Parathyroid adenoma (tissue), 2 donors: Measurements from ENCODE around the gene TBC1D21.

Experiments used
- H2AFZ ChIP-seq: fragments of 300-600 bp; sonication (generic); one replicate; pipeline ENCODE4 v1.7.0; 2017; ENCODE audit warnings: antibody characterized with exemption, mild to moderate bottlenecking
- H3K27ac ChIP-seq: fragments of 300-600 bp; sonication (generic); one replicate; pipeline ENCODE4 v1.7.0; 2017
- H3K27me3 ChIP-seq: fragments of 300-600 bp; sonication (generic); one replicate; pipeline ENCODE4 v1.7.0; 2017; ENCODE audit warnings: low read length; ENCODE audit not compliant: control insufficient read depth, insufficient read depth
- H3K36me3 ChIP-seq: fragments of 300-600 bp; sonication (generic); one replicate; pipeline ENCODE4 v1.7.0; 2017; ENCODE audit warnings: low read length; ENCODE audit not compliant: control insufficient read depth, insufficient read depth
- H3K4me1 ChIP-seq: fragments of 300-600 bp; sonication (generic); one replicate; pipeline ENCODE4 v1.7.0; 2017; ENCODE audit warnings: control low read depth
- H3K4me2 ChIP-seq: fragments of 300-600 bp; sonication (generic); one replicate; pipeline ENCODE4 v1.7.0; 2017; ENCODE audit warnings: low read length
- H3K4me3 ChIP-seq: fragments of 300-600 bp; sonication (generic); one replicate; pipeline ENCODE4 v1.7.0; 2017; ENCODE audit warnings: low read depth, low read length
- H3K79me2 ChIP-seq: fragments of 300-600 bp; sonication (generic); one replicate; pipeline ENCODE4 v1.7.0; 2017; ENCODE audit warnings: control low read depth
- H3K9ac ChIP-seq: fragments of 300-600 bp; sonication (generic); one replicate; pipeline ENCODE4 v1.7.0; 2017; ENCODE audit warnings: mild to moderate bottlenecking
- H3K9me3 ChIP-seq: fragments of 300-600 bp; sonication (generic); one replicate; pipeline ENCODE4 v1.7.0; 2017; ENCODE audit warnings: low read length; ENCODE audit not compliant: control insufficient read depth
- CTCF ChIP-seq: fragments of 300-600 bp; sonication (generic); IDR thresholded peaks from one replicate; pipeline ENCODE4 v1.7.0; 2017; ENCODE audit warnings: antibody characterized with exemption, mild to moderate bottlenecking
- donor health status: primary hyperparathyroidism.

Gene TBC1D21

GRCh38 chr15:73919706-73920105, 46.3 kb downstream of the TBC1D21 start:
- H3K36me3 ChIP-seq = no peaks in the 10 kb centered on the region
- H3K4me1 ChIP-seq = peaks cover 20% of the 10 kb centered on the region
- H2AFZ ChIP-seq = no peak overlapping the region
- no peak overlapping the region for H3K9ac ChIP-seq
- TF ChIP-seq CTCF = no peak
- H3K9me3 ChIP-seq = no peaks in the 10 kb centered on the region
- H3K27ac ChIP-seq = no peak overlapping the region
- no peak overlapping the region for H3K4me2 ChIP-seq
- no peaks in the 10 kb centered on the region for H3K79me2 ChIP-seq
- no peaks in the 10 kb centered on the region for H3K27me3 ChIP-seq
- no peak overlapping the region for H3K4me3 ChIP-seq

- no peaks in the 10 kb centered on the region for H3K79me2 ChIP-seq
- no peaks in the 10 kb centered on the region for H3K9me3 ChIP-seq
- no peak overlapping the region for H3K27ac ChIP-seq
- H3K4me2 ChIP-seq = no peak overlapping the region
- H3K4me3 ChIP-seq = no peak overlapping the region
- H3K36me3 ChIP-seq = no peaks in the 10 kb centered on the region
- no peaks in the 10 kb centered on the region for H3K27me3 ChIP-seq
- no peak overlapping the region for H2AFZ ChIP-seq
- no peak for TF ChIP-seq CTCF
- no peak overlapping the region for H3K9ac ChIP-seq
- H3K4me1 ChIP-seq = peaks cover 23% of the 10 kb centered on the region
Observed at GRCh38 chr15:73921254-73921925, 48.0 kb downstream of the TBC1D21 start.

- no peaks in the 10 kb centered on the region for H3K9me3 ChIP-seq
- H3K36me3 ChIP-seq = no peaks in the 10 kb centered on the region
- H3K9ac ChIP-seq = no peak overlapping the region
- H3K27ac ChIP-seq = no peak overlapping the region
- no peak for TF ChIP-seq CTCF
- H3K27me3 ChIP-seq = no peaks in the 10 kb centered on the region
- H2AFZ ChIP-seq = no peak overlapping the region
- H3K79me2 ChIP-seq = no peaks in the 10 kb centered on the region
- no peak overlapping the region for H3K4me3 ChIP-seq
- peaks cover 23% of the 10 kb centered on the region for H3K4me1 ChIP-seq
- H3K4me2 ChIP-seq = no peak overlapping the region
Observed at GRCh38 chr15:73922186-73923151, 49.1 kb downstream of the TBC1D21 start.

GRCh38 chr15:73923156-73923487, 49.8 kb downstream of the TBC1D21 start:
- no peak overlapping the region for H3K27ac ChIP-seq
- no peaks in the 10 kb centered on the region for H3K27me3 ChIP-seq
- H3K36me3 ChIP-seq = no peaks in the 10 kb centered on the region
- no peak overlapping the region for H2AFZ ChIP-seq
- no peaks in the 10 kb centered on the region for H3K79me2 ChIP-seq
- H3K9me3 ChIP-seq = no peaks in the 10 kb centered on the region
- TF ChIP-seq CTCF = no peak
- peaks cover 23% of the 10 kb centered on the region for H3K4me1 ChIP-seq
- no peak overlapping the region for H3K4me2 ChIP-seq
- H3K4me3 ChIP-seq = no peak overlapping the region
- H3K9ac ChIP-seq = no peak overlapping the region
